PC-3 (cell line): ENCODE results near the gene KCTD16.

Experiments
- EZH2 ChIP-seq: fragments of 300-600 bp; sonication (generic); IDR thresholded peaks from one replicate; pipeline ENCODE4 v1.6.1; 2017; ENCODE audit warnings: antibody characterized with exemption, mild to moderate bottlenecking, low read length; ENCODE audit not compliant: unreplicated experiment
- TF ChIP-seq, protein P1 (sequence below): fragments of 300-600 bp; sonication (generic); conservative IDR thresholded peaks from 2 replicates; pipeline ENCODE4 v1.5.1; 2017; ENCODE audit warnings: antibody characterized with exemption, low read depth, mild to moderate bottlenecking, low read length

DNA sequence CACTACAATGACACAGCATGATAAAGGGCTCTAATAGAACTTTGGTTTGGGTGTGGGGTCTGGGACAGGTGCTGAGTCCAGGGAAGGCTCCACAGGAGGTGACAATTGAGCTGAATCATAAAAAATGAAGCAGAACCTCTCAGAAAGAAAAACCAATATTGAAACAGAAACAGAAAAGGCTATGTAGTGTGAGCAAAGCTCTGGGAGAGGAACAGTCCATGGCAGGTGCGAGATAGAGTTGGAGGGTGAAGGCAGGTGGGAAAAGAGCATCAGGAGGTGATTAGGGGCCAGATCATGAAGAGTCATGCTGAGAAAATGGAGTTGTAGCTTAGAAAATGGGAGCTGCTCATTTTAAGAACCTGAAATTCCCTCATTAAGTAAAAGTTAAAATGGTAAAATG is 164.9 kb downstream of the KCTD16 start:
- TF ChIP-seq, protein P1, sequence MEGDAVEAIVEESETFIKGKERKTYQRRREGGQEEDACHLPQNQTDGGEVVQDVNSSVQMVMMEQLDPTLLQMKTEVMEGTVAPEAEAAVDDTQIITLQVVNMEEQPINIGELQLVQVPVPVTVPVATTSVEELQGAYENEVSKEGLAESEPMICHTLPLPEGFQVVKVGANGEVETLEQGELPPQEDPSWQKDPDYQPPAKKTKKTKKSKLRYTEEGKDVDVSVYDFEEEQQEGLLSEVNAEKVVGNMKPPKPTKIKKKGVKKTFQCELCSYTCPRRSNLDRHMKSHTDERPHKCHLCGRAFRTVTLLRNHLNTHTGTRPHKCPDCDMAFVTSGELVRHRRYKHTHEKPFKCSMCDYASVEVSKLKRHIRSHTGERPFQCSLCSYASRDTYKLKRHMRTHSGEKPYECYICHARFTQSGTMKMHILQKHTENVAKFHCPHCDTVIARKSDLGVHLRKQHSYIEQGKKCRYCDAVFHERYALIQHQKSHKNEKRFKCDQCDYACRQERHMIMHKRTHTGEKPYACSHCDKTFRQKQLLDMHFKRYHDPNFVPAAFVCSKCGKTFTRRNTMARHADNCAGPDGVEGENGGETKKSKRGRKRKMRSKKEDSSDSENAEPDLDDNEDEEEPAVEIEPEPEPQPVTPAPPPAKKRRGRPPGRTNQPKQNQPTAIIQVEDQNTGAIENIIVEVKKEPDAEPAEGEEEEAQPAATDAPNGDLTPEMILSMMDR: no peak
- TF ChIP-seq EZH2: no peak
